Fibroblast of lung (primary cell): ENCODE data around the gene GNL1. TPM values are rescaled to one million over a fixed set of nuclear protein-coding genes. Genes with fewer than 3 reads are reported as not detected.

Experiments used
- DNase-seq, 2 donors: peaks; one replicate each; pipeline versions ENCODE4 v3.0.0 to v3.0.0-alpha.2; 2010; ENCODE audit warnings: low read depth in 2 of 2
- H2AFZ ChIP-seq: 2 replicates; pipeline ENCODE4 v1.5.1; 2012; ENCODE audit warnings: low read length, control low read depth, inconsistent platforms
- H3K27ac ChIP-seq: 2 replicates; pipeline ENCODE4 v1.5.1; 2011; ENCODE audit warnings: low read length, control low read depth; ENCODE audit not compliant: insufficient read depth
- H3K27me3 ChIP-seq: 2 replicates; pipeline ENCODE4 v1.5.1; 2011; ENCODE audit warnings: mild to moderate bottlenecking, low read length; ENCODE audit not compliant: control insufficient read depth, insufficient read depth
- H3K36me3 ChIP-seq: 2 replicates; pipeline ENCODE4 v1.5.1; 2011; ENCODE audit warnings: low read length; ENCODE audit not compliant: control insufficient read depth, insufficient read depth
- H3K4me1 ChIP-seq: 2 replicates; pipeline ENCODE4 v1.5.1; 2011; ENCODE audit warnings: low read length; ENCODE audit not compliant: control insufficient read depth, insufficient read depth; ENCODE audit errors: extremely low read depth
- H3K4me2 ChIP-seq: 2 replicates; pipeline ENCODE4 v1.5.1; 2011; ENCODE audit warnings: low read length, control low read depth; ENCODE audit not compliant: insufficient read depth; ENCODE audit errors: extremely low read depth
- H3K4me3 ChIP-seq, 4 experiments: fragments of 200-600 bp in 1 of 4; sonication (generic) in 1 of 4; replicated peaks in 1 of 4; 2 replicates each; pipeline ENCODE4 v1.5.1; 2011 to 2016; ENCODE audit warnings: low read length in 4 of 4, low read depth in 3 of 4, mild to moderate bottlenecking in 3 of 4, control low read depth in 2 of 4, inconsistent platforms in 1 of 4, mixed read lengths in 1 of 4; ENCODE audit not compliant: insufficient read depth in 1 of 4; ENCODE audit errors: control extremely low read depth in 1 of 4
- H3K79me2 ChIP-seq: 2 replicates; pipeline ENCODE4 v1.5.1; 2012; ENCODE audit warnings: mild to moderate bottlenecking, low read length, inconsistent platforms; ENCODE audit not compliant: control insufficient read depth, insufficient read depth
- H3K9ac ChIP-seq: 2 replicates; pipeline ENCODE4 v1.5.1; 2011; ENCODE audit warnings: mild to moderate bottlenecking, low read length, control low read depth; ENCODE audit not compliant: insufficient read depth
- H3K9me3 ChIP-seq: 2 replicates; pipeline ENCODE4 v1.5.1; 2012; ENCODE audit warnings: low read depth, low read length; ENCODE audit not compliant: control insufficient read depth, insufficient read depth
- H4K20me1 ChIP-seq: 2 replicates; pipeline ENCODE4 v1.5.1; 2011; ENCODE audit warnings: low read length; ENCODE audit not compliant: control insufficient read depth, insufficient read depth; ENCODE audit errors: extremely low read depth
- CTCF ChIP-seq, 2 donors: IDR thresholded peaks in 1 of 2; conservative IDR thresholded peaks in 1 of 2; 1 replicate in 1 of 2; 2 replicates in 1 of 2; pipeline ENCODE4 v1.5.1; 2011 to 2012; ENCODE audit warnings: low read length in 2 of 2, control low read depth in 1 of 2, inconsistent platforms in 1 of 2, low read depth in 1 of 2, mild to moderate bottlenecking in 1 of 2
- EZH2 ChIP-seq: IDR thresholded peaks from 2 replicates; pipeline ENCODE4 v1.5.1; 2012; ENCODE audit warnings: low read length, control low read depth, mild to moderate bottlenecking; ENCODE audit errors: missing control alignments
- polyA plus RNA-seq, 2 donors: library from polyadenylated mRNA; depleted of rRNA in 1 of 2; stranded (reverse) in 1 of 2; unstranded in 1 of 2; fragments of >200 nt; gene quantifications; 2 replicates each; pipeline ENCODE4 v1.2.1, GENCODE V29; 2011 to 2012; ENCODE audit warnings: missing spikeins in 1 of 2
- total RNA-seq: library from RNA; depleted of rRNA; stranded (reverse); fragments of >200 nt; gene quantifications from 2 replicates; pipeline ENCODE4 v1.2.1, GENCODE V29; 2014

GNL1 gene
- total and polyA plus RNA-seq, 2 donors (not counting 1 experiment from before 2014, with no cell fraction given): 33.4 to 67.0 TPM

DNA sequence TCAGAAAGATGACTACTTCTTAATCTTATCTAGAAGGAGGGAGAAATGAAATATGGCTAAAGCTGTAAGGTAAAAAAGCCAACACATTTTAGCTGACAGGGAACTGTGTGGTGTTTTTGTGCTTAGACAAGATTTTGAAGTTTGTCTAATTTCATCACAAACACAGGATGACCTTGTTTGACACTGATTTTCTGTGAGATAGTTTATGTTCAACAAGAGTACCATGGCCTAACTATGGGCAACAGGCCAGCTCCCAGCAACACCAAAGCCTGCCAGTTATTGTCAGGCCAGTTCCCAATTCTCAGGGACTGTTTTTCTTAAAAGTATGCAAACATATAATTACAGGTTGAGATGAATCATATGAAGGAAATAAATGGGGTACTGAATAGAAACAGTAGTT lies 9.5 kb upstream of the GNL1 start:
- Histone ChIP-seq H4K20me1 (no peaks in the 10 kb centered on the region), H3K27ac (no peak overlapping the region), H3K79me2 (no peaks in the 10 kb centered on the region), H2AFZ (no peak overlapping the region), H3K9ac (no peak overlapping the region), H3K36me3 (peaks cover 9% of the 10 kb centered on the region), H3K27me3 (no peaks in the 10 kb centered on the region), H3K4me1 (peaks cover 4% of the 10 kb centered on the region), H3K4me2 (no peak overlapping the region), H3K9me3 (no peaks in the 10 kb centered on the region), H3K4me3 (no peak overlapping the region)
- TF ChIP-seq EZH2 (no peak), CTCF (conservative IDR thresholded peaks at IDR 0.05 in 1 of 2, IDR thresholded peaks at IDR 0.05 in 1 of 2; ENCODE audit: low read depth in 1 of 2, low read length in 2 of 2) (no peak)
- DNase-seq: peak in 1 of 2 donors; percentile 21

- peaks cover 9% of the 10 kb centered on the region for H3K36me3 ChIP-seq
- no peak for DNase-seq
- H2AFZ ChIP-seq: no peak overlapping the region
- H4K20me1 ChIP-seq: no peaks in the 10 kb centered on the region
- H3K27me3 ChIP-seq: no peaks in the 10 kb centered on the region
- TF ChIP-seq EZH2: no peak
- no peak for TF ChIP-seq CTCF (conservative IDR thresholded peaks at IDR 0.05 in 1 of 2, IDR thresholded peaks at IDR 0.05 in 1 of 2; ENCODE audit: low read depth in 1 of 2, low read length in 2 of 2)
- no peaks in the 10 kb centered on the region for H3K4me1 ChIP-seq
- H3K4me2 ChIP-seq: no peak overlapping the region
- no peaks in the 10 kb centered on the region for H3K9me3 ChIP-seq
- no peak overlapping the region for H3K27ac ChIP-seq
- H3K79me2 ChIP-seq: no peaks in the 10 kb centered on the region
- no peak overlapping the region for H3K9ac ChIP-seq
- no peak overlapping the region for H3K4me3 ChIP-seq
Observed at GRCh38 chr6:30564114-30564513, 7.8 kb upstream of the GNL1 start.

DNA sequence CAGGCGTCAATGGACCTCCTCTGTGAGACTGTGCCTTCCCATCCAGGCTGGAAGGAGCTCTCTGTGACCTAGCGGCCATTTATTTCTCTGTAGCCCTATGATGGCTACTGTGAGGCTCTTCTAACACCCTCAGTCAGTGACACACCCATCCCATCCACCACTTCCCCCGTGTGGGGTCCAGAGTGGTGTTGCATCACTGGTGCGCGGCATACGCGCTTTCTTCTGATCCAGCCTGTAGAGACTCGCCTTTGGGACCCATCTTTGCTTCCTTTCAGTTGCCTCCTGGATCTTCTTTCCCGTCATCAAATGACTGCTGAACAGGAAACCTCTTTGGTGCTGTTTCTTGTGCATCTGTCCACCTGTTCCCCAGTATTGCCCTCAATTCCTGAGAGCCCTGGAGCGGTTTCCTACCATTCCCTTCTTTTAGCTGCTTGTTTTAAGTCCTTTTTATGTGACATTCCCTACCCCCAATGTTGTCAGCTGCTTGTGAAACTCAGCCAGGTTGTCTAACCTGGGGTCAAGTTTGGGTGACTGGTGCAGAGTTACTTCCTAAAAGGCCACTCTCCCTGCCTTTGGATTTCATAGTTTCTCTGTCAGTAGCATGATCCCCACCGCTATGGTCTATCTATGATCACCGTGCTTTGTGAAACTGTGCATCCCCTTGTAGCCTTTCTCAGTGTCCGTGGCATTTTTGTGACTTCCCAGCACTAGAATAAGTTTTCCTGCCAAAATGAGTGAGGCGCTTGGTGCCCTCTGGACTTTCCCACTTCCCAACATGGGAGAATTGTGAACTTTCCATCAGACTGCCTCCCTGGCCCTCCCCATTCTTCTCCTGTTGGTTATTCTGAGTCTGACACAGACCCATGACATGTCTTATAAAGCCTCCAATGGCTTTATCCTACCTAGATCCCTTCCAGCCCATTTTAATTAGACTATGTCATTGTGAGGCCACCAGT lies 6.5 kb upstream of the GNL1 start:
- H3K36me3 ChIP-seq: peaks cover 9% of the 10 kb centered on the region
- H3K4me2 ChIP-seq: no peak overlapping the region
- no peaks in the 10 kb centered on the region for H4K20me1 ChIP-seq
- no peaks in the 10 kb centered on the region for H3K4me1 ChIP-seq
- H3K4me3 ChIP-seq: no peak overlapping the region
- peaks cover 10% of the 10 kb centered on the region for H3K79me2 ChIP-seq
- H2AFZ ChIP-seq: no peak overlapping the region
- DNase-seq: no peak
- no peaks in the 10 kb centered on the region for H3K9me3 ChIP-seq
- H3K9ac ChIP-seq: no peak overlapping the region
- no peaks in the 10 kb centered on the region for H3K27me3 ChIP-seq
- TF ChIP-seq CTCF (conservative IDR thresholded peaks at IDR 0.05 in 1 of 2, IDR thresholded peaks at IDR 0.05 in 1 of 2; ENCODE audit: low read depth in 1 of 2, low read length in 2 of 2): no peak
- no peak overlapping the region for H3K27ac ChIP-seq
